Liver (tissue), 9 donors: Measurements from ENCODE around the gene GCNT1. TPM values are rescaled to one million over a fixed set of nuclear protein-coding genes. Genes with fewer than 3 reads are reported as not detected.

Source experiments
- DNase-seq: peaks from one replicate; pipeline ENCODE4 v3.0.0-alpha.2; 2017; ENCODE audit warnings: low spot score
- H3K27ac ChIP-seq, 2 donors: one replicate each; pipeline ENCODE4 v1.7.0; 2013; ENCODE audit warnings: inconsistent platforms in 2 of 2, low read length in 2 of 2, control low read depth in 1 of 2, low read depth in 1 of 2, mild to moderate bottlenecking in 1 of 2
- H3K27me3 ChIP-seq, 4 donors: one replicate each; pipeline versions ENCODE4 v1.6.1 to v1.7.0; 2013; ENCODE audit warnings: low read length in 3 of 4, inconsistent platforms in 1 of 4, mild to moderate bottlenecking in 1 of 4, moderate library complexity in 1 of 4; ENCODE audit not compliant: control insufficient read depth in 4 of 4, insufficient read depth in 4 of 4
- H3K36me3 ChIP-seq, 4 donors: one replicate each; pipeline versions ENCODE4 v1.6.1 to v1.7.0; 2013; ENCODE audit warnings: low read length in 3 of 4, mild to moderate bottlenecking in 3 of 4, low read depth in 1 of 4, moderate library complexity in 1 of 4; ENCODE audit not compliant: control insufficient read depth in 4 of 4, insufficient read depth in 3 of 4
- H3K4me1 ChIP-seq, 4 donors: one replicate each; pipeline versions ENCODE4 v1.6.1 to v1.7.0; 2013; ENCODE audit warnings: low read length in 3 of 4, mild to moderate bottlenecking in 3 of 4, moderate library complexity in 1 of 4; ENCODE audit not compliant: control insufficient read depth in 4 of 4, insufficient read depth in 4 of 4
- H3K4me3 ChIP-seq, 3 donors: one replicate each; pipeline versions ENCODE4 v1.6.1 to v1.7.0; 2013; ENCODE audit warnings: low read length in 3 of 3, control low read depth in 1 of 3, low read depth in 1 of 3, mild to moderate bottlenecking in 1 of 3
- H3K9ac ChIP-seq, 2 donors: one replicate each; pipeline ENCODE4 v1.7.0; 2013; ENCODE audit warnings: low read length in 2 of 2, mild to moderate bottlenecking in 2 of 2, moderate library complexity in 2 of 2, control low read depth in 1 of 2, low read depth in 1 of 2
- H3K9me3 ChIP-seq, 4 donors: one replicate each; pipeline versions ENCODE4 v1.6.1 to v1.7.0; 2013; ENCODE audit warnings: low read length in 3 of 4; ENCODE audit not compliant: control insufficient read depth in 4 of 4
- EGR1 ChIP-seq, 2 donors: IDR thresholded peaks; 2 replicates each; pipeline ENCODE4 v1.6.1; 2016 to 2018; ENCODE audit warnings: antibody characterized with exemption in 2 of 2, low read depth in 2 of 2
- FOXA1 ChIP-seq: IDR thresholded peaks from 2 replicates; pipeline ENCODE4 v1.6.1; 2016; ENCODE audit warnings: antibody characterized with exemption
- FOXA2 ChIP-seq: IDR thresholded peaks from 2 replicates; pipeline ENCODE4 v1.6.1; 2016; ENCODE audit warnings: antibody characterized with exemption
- GABPA ChIP-seq, 2 donors: IDR thresholded peaks in 1 of 2; conservative IDR thresholded peaks in 1 of 2; 2 replicates each; pipeline ENCODE4 v1.6.1; 2016; ENCODE audit warnings: antibody characterized with exemption in 2 of 2, mild to moderate bottlenecking in 1 of 2, moderate library complexity in 1 of 2
- HNF4A ChIP-seq, 2 donors: conservative IDR thresholded peaks; 2 replicates each; pipeline ENCODE4 v1.6.1; 2016; ENCODE audit warnings: antibody characterized with exemption in 2 of 2, mild to moderate bottlenecking in 2 of 2
- HNF4G ChIP-seq: IDR thresholded peaks from 2 replicates; pipeline ENCODE4 v1.6.1; 2016; ENCODE audit warnings: antibody characterized with exemption
- JUND ChIP-seq, 2 donors: IDR thresholded peaks; 2 replicates each; pipeline ENCODE4 v1.6.1; 2016; ENCODE audit warnings: antibody characterized with exemption in 2 of 2
- NR2F2 ChIP-seq: IDR thresholded peaks from 2 replicates; pipeline ENCODE4 v1.6.1; 2016; ENCODE audit warnings: antibody characterized with exemption
- RAD21 ChIP-seq, 2 donors: IDR thresholded peaks; 2 replicates each; pipeline ENCODE4 v1.6.1; 2016; ENCODE audit warnings: antibody characterized with exemption in 2 of 2, mild to moderate bottlenecking in 2 of 2
- RXRA ChIP-seq, 2 donors: IDR thresholded peaks; 2 replicates each; pipeline ENCODE4 v1.6.1; 2017 to 2018; ENCODE audit warnings: antibody characterized with exemption in 2 of 2, mild to moderate bottlenecking in 1 of 2
- SP1 ChIP-seq: IDR thresholded peaks from 2 replicates; pipeline ENCODE4 v1.6.1; 2018; ENCODE audit warnings: antibody characterized with exemption, mild to moderate bottlenecking
- TAF1 ChIP-seq: conservative IDR thresholded peaks from 2 replicates; pipeline ENCODE4 v1.6.1; 2016; ENCODE audit warnings: antibody characterized with exemption, mild to moderate bottlenecking
- YY1 ChIP-seq: IDR thresholded peaks from 2 replicates; pipeline ENCODE4 v1.6.1; 2016; ENCODE audit warnings: antibody characterized with exemption, mild to moderate bottlenecking
- WGBS: extraction: QIAGEN DNeasy Blood & Tissue Kit; methylation state at CpG from one replicate; pipeline ENCODE4 v1.1.7; 2013; 5-methylcytosine and 5-hydroxymethylcytosine counted together
- polyA plus RNA-seq, 2 donors: library from polyadenylated mRNA; stranded (reverse) in 1 of 2; unstranded in 1 of 2; fragments of 200-250 nt in 1 of 2; fragments of >200 nt in 1 of 2; fragmentation: Nextera tagmentation in 1 of 2; extraction: Ambion mirVana in 1 of 2; gene quantifications; one replicate each; pipeline versions ENCODE4 v1.2.1 to v1.2.3, GENCODE V29; 2013 to 2015
- total RNA-seq, 2 donors: library from RNA; depleted of rRNA; stranded (reverse); fragments of >200 nt; gene quantifications; one replicate each; pipeline ENCODE4 v1.2.3, GENCODE V29; 2014
- TF ChIP-seq, protein P1 (sequence below): IDR thresholded peaks from 2 replicates; pipeline ENCODE4 v1.6.1; 2016; ENCODE audit warnings: antibody characterized with exemption
- TF ChIP-seq, protein P2 (sequence below): IDR thresholded peaks from 2 replicates; pipeline ENCODE4 v1.6.1; 2016; ENCODE audit warnings: antibody characterized with exemption, mild to moderate bottlenecking
- TF ChIP-seq, protein P3 (sequence below): IDR thresholded peaks from 2 replicates; pipeline ENCODE4 v1.6.1; 2016; ENCODE audit warnings: antibody characterized with exemption
- TF ChIP-seq, protein P4 (sequence below): IDR thresholded peaks from 2 replicates; pipeline ENCODE4 v1.6.1; 2016; ENCODE audit warnings: antibody characterized with exemption
- TF ChIP-seq, protein P5 (sequence below): fragments of 150-350 bp; IDR thresholded peaks from 2 replicates; pipeline ENCODE4 v1.5.1; 2017; ENCODE audit warnings: improper control_type of control experiment, low read depth, low read length; ENCODE audit not compliant: missing input control
- donor health status: healthy.
- donor health status: healthy.
- donor health status: healthy.
- donor health status: healthy.
- donor health status: healthy.

GCNT1 gene
- total and polyA plus RNA-seq, 4 donors: 0.82 to 4.3 (median 2.6) TPM

DNA sequence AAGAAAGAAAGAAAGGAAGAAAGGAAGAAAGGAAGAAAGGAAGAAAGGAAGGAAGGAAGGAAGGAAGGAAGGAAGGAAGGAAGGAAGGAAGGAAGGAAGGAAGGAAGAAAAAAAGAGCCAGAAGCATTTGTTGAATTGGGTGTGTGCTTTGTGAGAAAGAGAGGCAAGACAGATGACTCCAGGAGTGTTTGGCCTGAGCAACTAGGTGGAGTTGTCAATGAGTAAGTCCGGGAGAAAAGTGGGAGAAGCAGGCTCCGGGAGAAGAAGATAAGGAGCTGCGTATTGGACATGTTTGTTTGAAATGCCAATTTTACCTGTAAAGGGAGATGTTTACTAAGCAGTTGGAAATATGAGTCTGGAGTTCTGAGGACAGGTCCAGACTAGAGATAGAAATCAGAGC lies 15.1 kb upstream of the GCNT1 start:
- H3K9ac ChIP-seq: no peak overlapping the region
- TF ChIP-seq GABPA (IDR thresholded peaks at IDR 0.05 in 1 of 2, conservative IDR thresholded peaks at IDR 0.05 in 1 of 2): no peak
- TF ChIP-seq, protein P1, sequence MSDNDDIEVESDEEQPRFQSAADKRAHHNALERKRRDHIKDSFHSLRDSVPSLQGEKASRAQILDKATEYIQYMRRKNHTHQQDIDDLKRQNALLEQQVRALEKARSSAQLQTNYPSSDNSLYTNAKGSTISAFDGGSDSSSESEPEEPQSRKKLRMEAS: no peak
- H3K4me1 ChIP-seq: no peaks in the 10 kb centered on the region
- H3K27me3 ChIP-seq: no peaks in the 10 kb centered on the region
- no peaks in the 10 kb centered on the region for H3K36me3 ChIP-seq
- WGBS: 88% methylated on average over 3 of the region's 3 CpGs
- no peak overlapping the region for H3K4me3 ChIP-seq
- no peak overlapping the region for H3K27ac ChIP-seq
- H3K9me3 ChIP-seq: no peaks in the 10 kb centered on the region
- no peak for DNase-seq

DNA sequence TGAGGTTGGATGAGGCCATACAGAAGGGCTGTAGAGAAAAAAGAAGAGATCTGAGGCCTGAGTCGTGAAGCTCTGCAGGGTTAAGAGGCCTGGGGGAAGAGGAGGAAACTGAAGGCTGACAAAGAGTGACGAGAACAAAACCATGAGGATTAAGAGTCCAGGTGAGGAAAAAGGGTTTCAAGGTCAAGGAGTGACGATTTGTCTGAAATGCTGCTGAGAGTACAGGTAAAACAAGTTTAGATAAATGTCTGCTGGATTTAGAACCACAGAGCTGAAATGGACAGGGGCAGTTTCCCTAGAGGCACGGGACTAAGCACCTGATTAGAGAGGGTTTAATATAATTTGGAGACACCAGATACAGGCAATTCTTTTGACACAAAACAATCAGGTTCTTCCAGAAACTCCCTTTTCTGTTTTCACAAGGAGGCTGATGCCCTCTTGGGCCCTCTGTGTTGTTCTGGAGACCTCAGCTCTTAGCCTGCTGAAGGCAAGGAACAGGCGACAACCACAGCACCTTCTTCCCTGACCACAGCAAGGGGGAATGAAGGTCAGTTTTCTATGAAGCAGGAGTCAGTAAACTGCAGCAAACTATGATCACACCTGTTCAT lies 14.6 kb upstream of the GCNT1 start:
- H3K4me1 ChIP-seq: no peaks in the 10 kb centered on the region
- no peak for DNase-seq
- no peaks in the 10 kb centered on the region for H3K9me3 ChIP-seq
- H3K9ac ChIP-seq: no peak overlapping the region
- H3K27ac ChIP-seq: no peak overlapping the region
- no peaks in the 10 kb centered on the region for H3K27me3 ChIP-seq
- TF ChIP-seq YY1 (no peak), SP1 (no peak), EGR1 (IDR thresholded peaks at IDR 0.05; ENCODE audit: low read depth in 2 of 2) (no peak), HNF4G (no peak), TAF1 (no peak), GABPA (IDR thresholded peaks at IDR 0.05 in 1 of 2, conservative IDR thresholded peaks at IDR 0.05 in 1 of 2) (no peak), FOXA1 (no peak), NR2F2 (no peak)
- TF ChIP-seq, protein P2, sequence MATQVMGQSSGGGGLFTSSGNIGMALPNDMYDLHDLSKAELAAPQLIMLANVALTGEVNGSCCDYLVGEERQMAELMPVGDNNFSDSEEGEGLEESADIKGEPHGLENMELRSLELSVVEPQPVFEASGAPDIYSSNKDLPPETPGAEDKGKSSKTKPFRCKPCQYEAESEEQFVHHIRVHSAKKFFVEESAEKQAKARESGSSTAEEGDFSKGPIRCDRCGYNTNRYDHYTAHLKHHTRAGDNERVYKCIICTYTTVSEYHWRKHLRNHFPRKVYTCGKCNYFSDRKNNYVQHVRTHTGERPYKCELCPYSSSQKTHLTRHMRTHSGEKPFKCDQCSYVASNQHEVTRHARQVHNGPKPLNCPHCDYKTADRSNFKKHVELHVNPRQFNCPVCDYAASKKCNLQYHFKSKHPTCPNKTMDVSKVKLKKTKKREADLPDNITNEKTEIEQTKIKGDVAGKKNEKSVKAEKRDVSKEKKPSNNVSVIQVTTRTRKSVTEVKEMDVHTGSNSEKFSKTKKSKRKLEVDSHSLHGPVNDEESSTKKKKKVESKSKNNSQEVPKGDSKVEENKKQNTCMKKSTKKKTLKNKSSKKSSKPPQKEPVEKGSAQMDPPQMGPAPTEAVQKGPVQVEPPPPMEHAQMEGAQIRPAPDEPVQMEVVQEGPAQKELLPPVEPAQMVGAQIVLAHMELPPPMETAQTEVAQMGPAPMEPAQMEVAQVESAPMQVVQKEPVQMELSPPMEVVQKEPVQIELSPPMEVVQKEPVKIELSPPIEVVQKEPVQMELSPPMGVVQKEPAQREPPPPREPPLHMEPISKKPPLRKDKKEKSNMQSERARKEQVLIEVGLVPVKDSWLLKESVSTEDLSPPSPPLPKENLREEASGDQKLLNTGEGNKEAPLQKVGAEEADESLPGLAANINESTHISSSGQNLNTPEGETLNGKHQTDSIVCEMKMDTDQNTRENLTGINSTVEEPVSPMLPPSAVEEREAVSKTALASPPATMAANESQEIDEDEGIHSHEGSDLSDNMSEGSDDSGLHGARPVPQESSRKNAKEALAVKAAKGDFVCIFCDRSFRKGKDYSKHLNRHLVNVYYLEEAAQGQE: no peak
- TF ChIP-seq, protein P3, sequence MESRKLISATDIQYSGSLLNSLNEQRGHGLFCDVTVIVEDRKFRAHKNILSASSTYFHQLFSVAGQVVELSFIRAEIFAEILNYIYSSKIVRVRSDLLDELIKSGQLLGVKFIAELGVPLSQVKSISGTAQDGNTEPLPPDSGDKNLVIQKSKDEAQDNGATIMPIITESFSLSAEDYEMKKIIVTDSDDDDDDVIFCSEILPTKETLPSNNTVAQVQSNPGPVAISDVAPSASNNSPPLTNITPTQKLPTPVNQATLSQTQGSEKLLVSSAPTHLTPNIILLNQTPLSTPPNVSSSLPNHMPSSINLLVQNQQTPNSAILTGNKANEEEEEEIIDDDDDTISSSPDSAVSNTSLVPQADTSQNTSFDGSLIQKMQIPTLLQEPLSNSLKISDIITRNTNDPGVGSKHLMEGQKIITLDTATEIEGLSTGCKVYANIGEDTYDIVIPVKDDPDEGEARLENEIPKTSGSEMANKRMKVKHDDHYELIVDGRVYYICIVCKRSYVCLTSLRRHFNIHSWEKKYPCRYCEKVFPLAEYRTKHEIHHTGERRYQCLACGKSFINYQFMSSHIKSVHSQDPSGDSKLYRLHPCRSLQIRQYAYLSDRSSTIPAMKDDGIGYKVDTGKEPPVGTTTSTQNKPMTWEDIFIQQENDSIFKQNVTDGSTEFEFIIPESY: no peak
- TF ChIP-seq, protein P4, sequence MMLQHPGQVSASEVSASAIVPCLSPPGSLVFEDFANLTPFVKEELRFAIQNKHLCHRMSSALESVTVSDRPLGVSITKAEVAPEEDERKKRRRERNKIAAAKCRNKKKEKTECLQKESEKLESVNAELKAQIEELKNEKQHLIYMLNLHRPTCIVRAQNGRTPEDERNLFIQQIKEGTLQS: no peak
- H3K4me3 ChIP-seq: no peak overlapping the region
- no peaks in the 10 kb centered on the region for H3K36me3 ChIP-seq
- WGBS: 86% methylated on average over 5 of the region's 5 CpGs

DNA sequence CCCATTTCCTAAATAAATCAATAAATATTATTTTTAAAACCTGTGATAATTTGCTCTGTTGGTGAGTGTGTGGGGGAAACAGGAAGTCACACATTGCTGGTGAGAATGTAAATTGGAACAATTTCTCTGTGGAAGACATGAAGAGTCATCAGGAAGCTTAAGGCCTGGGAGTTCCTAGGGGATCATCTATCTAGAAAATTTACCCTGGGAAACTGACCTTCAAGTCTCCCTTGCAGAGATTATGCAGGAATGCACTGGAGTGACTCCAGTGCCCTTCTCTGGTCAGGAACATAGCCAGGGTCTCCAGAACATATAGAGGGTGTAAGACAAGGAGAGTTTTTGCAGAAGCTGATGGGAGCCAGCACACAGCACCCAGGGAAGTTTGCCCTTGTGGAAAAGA lies 13.0 kb upstream of the GCNT1 start:
- Histone ChIP-seq H3K4me1 (no peaks in the 10 kb centered on the region), H3K4me3 (no peak overlapping the region), H3K27ac (no peak overlapping the region), H3K27me3 (no peaks in the 10 kb centered on the region), H3K36me3 (no peaks in the 10 kb centered on the region), H3K9ac (no peak overlapping the region), H3K9me3 (no peaks in the 10 kb centered on the region)
- no peak for DNase-seq
- TF ChIP-seq, protein P3: no peak
- TF ChIP-seq RAD21 (IDR thresholded peaks at IDR 0.05) (no peak), RXRA (IDR thresholded peaks at IDR 0.05) (no peak), HNF4A (conservative IDR thresholded peaks at IDR 0.05) (no peak), GABPA (IDR thresholded peaks at IDR 0.05 in 1 of 2, conservative IDR thresholded peaks at IDR 0.05 in 1 of 2) (no peak), NR2F2 (no peak), TAF1 (no peak), FOXA1 (no peak), FOXA2 (no peak), EGR1 (IDR thresholded peaks at IDR 0.05; ENCODE audit: low read depth in 2 of 2) (no peak), JUND (IDR thresholded peaks at IDR 0.05) (no peak)
- TF ChIP-seq, protein P4: no peak
- TF ChIP-seq, protein P5, sequence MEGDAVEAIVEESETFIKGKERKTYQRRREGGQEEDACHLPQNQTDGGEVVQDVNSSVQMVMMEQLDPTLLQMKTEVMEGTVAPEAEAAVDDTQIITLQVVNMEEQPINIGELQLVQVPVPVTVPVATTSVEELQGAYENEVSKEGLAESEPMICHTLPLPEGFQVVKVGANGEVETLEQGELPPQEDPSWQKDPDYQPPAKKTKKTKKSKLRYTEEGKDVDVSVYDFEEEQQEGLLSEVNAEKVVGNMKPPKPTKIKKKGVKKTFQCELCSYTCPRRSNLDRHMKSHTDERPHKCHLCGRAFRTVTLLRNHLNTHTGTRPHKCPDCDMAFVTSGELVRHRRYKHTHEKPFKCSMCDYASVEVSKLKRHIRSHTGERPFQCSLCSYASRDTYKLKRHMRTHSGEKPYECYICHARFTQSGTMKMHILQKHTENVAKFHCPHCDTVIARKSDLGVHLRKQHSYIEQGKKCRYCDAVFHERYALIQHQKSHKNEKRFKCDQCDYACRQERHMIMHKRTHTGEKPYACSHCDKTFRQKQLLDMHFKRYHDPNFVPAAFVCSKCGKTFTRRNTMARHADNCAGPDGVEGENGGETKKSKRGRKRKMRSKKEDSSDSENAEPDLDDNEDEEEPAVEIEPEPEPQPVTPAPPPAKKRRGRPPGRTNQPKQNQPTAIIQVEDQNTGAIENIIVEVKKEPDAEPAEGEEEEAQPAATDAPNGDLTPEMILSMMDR: no peak
